HepG2 (cell line): Measurements from ENCODE around the gene TNKS1BP1. TPM values are rescaled to one million over a fixed set of nuclear protein-coding genes. Genes with fewer than 3 reads are reported as not detected.

Experiments
- ATAC-seq: fragments of 200-7000 bp; cut with Tn5 transposase; 3 replicates; pipeline ENCODE4 v1.9.1; 2020; ENCODE audit warnings: mild to moderate bottlenecking, moderate library complexity
- BruUV-seq: library from RNA; stranded (reverse); fragments of 400-500 nt; replicated peaks from 2 replicates; lab custom pipeline; 2021; lab: Mats Ljungman, UMichigan
- CTCF ChIA-PET: fragments of 300-600 bp; formaldehyde crosslinking; extraction: SDS; loops from one replicate; lab custom pipeline; 2021; ENCODE audit warnings: low total read pairs, inconsistent platforms, low intra/inter-chr PET ratio; lab: Yijun Ruan, JAX
- POLR2A ChIA-PET: fragments of 350-600 bp; sonication (Branson Sonifier 250); formaldehyde crosslinking; loops from one replicate; lab custom pipeline; 2020; ENCODE audit warnings: antibody characterized with exemption, inconsistent platforms; lab: Yijun Ruan, JAX
- DNase-seq: peaks from one replicate; pipeline ENCODE4 v3.0.0-alpha.2; 2015; ENCODE audit warnings: low spot score
- FAIRE-seq: peaks from 3 replicates; lab custom pipeline; 2011; peaks lifted over from hg19 to GRCh38; lab: Jason Lieb, UNC
- H2AFZ ChIP-seq: one replicate; pipeline ENCODE4 v1.6.1; 2011; ENCODE audit warnings: low read length, inconsistent platforms
- H3K27ac ChIP-seq: fragments of 300-600 bp; 3 replicates; pipeline ENCODE4 v1.8.0; 2011; ENCODE audit warnings: mixed run types, mild to moderate bottlenecking, mixed read lengths, low read length, inconsistent platforms; ENCODE audit not compliant: insufficient read depth; ENCODE audit errors: extremely low read length
- H3K27me3 ChIP-seq, 2 experiments: fragments of 200-600 bp in 1 of 2; 2 replicates in 1 of 2; 3 replicates in 1 of 2; pipeline versions ENCODE4 v1.6.0 to v1.8.0; 2011; ENCODE audit warnings: low read length in 2 of 2, mild to moderate bottlenecking in 2 of 2, moderate library complexity in 2 of 2, inconsistent platforms in 1 of 2; ENCODE audit not compliant: insufficient read depth in 2 of 2, control insufficient read depth in 1 of 2
- H3K36me3 ChIP-seq, 2 experiments: fragments of 200-600 bp in 1 of 2; replicated peaks in 1 of 2; 2 replicates in 1 of 2; 3 replicates in 1 of 2; pipeline versions ENCODE4 v1.5.1 to v1.8.0; 2011; ENCODE audit warnings: low read length in 2 of 2, inconsistent platforms in 1 of 2; ENCODE audit not compliant: insufficient read depth in 2 of 2, control insufficient read depth in 1 of 2
- H3K4me1 ChIP-seq: 2 replicates; pipeline ENCODE4 v1.5.1; 2012; ENCODE audit warnings: low read length, inconsistent platforms; ENCODE audit not compliant: insufficient read depth
- H3K4me2 ChIP-seq: 2 replicates; pipeline ENCODE4 v1.6.0; 2011; ENCODE audit warnings: low read depth, low read length, inconsistent platforms
- H3K4me3 ChIP-seq, 3 experiments: fragments of 200-600 bp in 1 of 3; sonication (generic), shearing (Covaris generic) in 1 of 3; replicated peaks in 1 of 3; 2 replicates each; pipeline ENCODE4 v1.5.1; 2011 to 2016; ENCODE audit warnings: low read length in 3 of 3, inconsistent platforms in 2 of 3, low read depth in 2 of 3, mild to moderate bottlenecking in 2 of 3, control low read depth in 1 of 3, mixed read lengths in 1 of 3; ENCODE audit not compliant: insufficient read depth in 1 of 3
- H3K79me2 ChIP-seq: one replicate; pipeline ENCODE4 v1.6.1; 2011; ENCODE audit warnings: low read length, inconsistent platforms; ENCODE audit not compliant: insufficient read depth
- H3K9ac ChIP-seq: 2 replicates; pipeline ENCODE4 v1.6.0; 2011; ENCODE audit warnings: mild to moderate bottlenecking, low read depth, low read length, inconsistent platforms; ENCODE audit not compliant: insufficient read depth
- H3K9me3 ChIP-seq: 2 replicates; pipeline ENCODE4 v1.5.1; 2012; ENCODE audit warnings: mild to moderate bottlenecking, low read length
- H4K20me1 ChIP-seq: 2 replicates; pipeline ENCODE4 v1.6.0; 2011; ENCODE audit warnings: inconsistent platforms, mild to moderate bottlenecking, low read length, moderate library complexity; ENCODE audit not compliant: insufficient read depth
- ARHGAP35 ChIP-seq: sonication (generic); formaldehyde crosslinking; IDR thresholded peaks from 2 replicates; pipeline ENCODE4 v1.9.0; 2022; ENCODE audit warnings: mild to moderate bottlenecking, inconsistent platforms, moderate library complexity, missing genetic modification reagents, borderline replicate concordance
- HNRNPK ChIP-seq: fragments of 200-400 bp; formaldehyde crosslinking; IDR thresholded peaks from 2 replicates; pipeline ENCODE4 v1.6.1; 2018; ENCODE audit warnings: low read length, low read depth, moderate library complexity, mild to moderate bottlenecking; ENCODE audit not compliant: poor library complexity, severe bottlenecking
- KDM5B ChIP-seq: sonication (generic); formaldehyde crosslinking; IDR thresholded peaks from 2 replicates; pipeline ENCODE4 v1.4.0; 2020; ENCODE audit warnings: missing genetic modification reagents, mild to moderate bottlenecking, borderline replicate concordance
- KMT2B ChIP-seq: IDR thresholded peaks from 2 replicates; pipeline ENCODE4 v1.6.1; 2016; ENCODE audit warnings: missing genetic modification reagents, missing compliant biosample characterization
- NR0B2 ChIP-seq: sonication (generic); formaldehyde crosslinking; IDR thresholded peaks from 2 replicates; pipeline ENCODE4 v1.4.0; 2020; ENCODE audit warnings: mild to moderate bottlenecking, missing genetic modification reagents
- PPARG ChIP-seq: conservative IDR thresholded peaks from 2 replicates; pipeline ENCODE4 v1.6.1; 2016; ENCODE audit warnings: missing biosample characterization, missing genetic modification reagents
- SP2 ChIP-seq: sonication (generic); formaldehyde crosslinking; IDR thresholded peaks from 2 replicates; pipeline ENCODE4 v1.5.1; 2020; ENCODE audit warnings: mild to moderate bottlenecking, missing genetic modification reagents
- U2AF2 ChIP-seq: fragments of 200-400 bp; formaldehyde crosslinking; IDR thresholded peaks from 2 replicates; pipeline ENCODE4 v1.6.1; 2017; ENCODE audit warnings: low read depth, mild to moderate bottlenecking, low read length
- ZNF431 ChIP-seq: sonication (generic); formaldehyde crosslinking; IDR thresholded peaks from 2 replicates; pipeline ENCODE4 v1.9.0; 2022; ENCODE audit warnings: missing genetic modification reagents, low read depth, mild to moderate bottlenecking, borderline replicate concordance
- ZNF563 ChIP-seq: sonication (generic); formaldehyde crosslinking; IDR thresholded peaks from 2 replicates; pipeline ENCODE4 v1.8.0; 2022; ENCODE audit warnings: mild to moderate bottlenecking, moderate library complexity, missing genetic modification reagents
- ZNF567 ChIP-seq: sonication (generic); formaldehyde crosslinking; IDR thresholded peaks from 2 replicates; pipeline ENCODE4 v1.8.1; 2023; ENCODE audit warnings: mild to moderate bottlenecking, missing genetic modification reagents, borderline replicate concordance
- ZNF629 ChIP-seq: sonication (generic); formaldehyde crosslinking; conservative IDR thresholded peaks from 2 replicates; pipeline ENCODE4 v1.5.0; 2020; ENCODE audit warnings: missing genetic modification reagents
- ZNF720 ChIP-seq: sonication (generic); formaldehyde crosslinking; IDR thresholded peaks from 2 replicates; pipeline ENCODE4 v1.4.0; 2020; ENCODE audit warnings: missing genetic modification reagents
- ZSCAN29 ChIP-seq: sonication (generic); formaldehyde crosslinking; conservative IDR thresholded peaks from 2 replicates; pipeline ENCODE4 v1.4.0; 2020; ENCODE audit warnings: mild to moderate bottlenecking, missing genetic modification reagents
- ZXDC ChIP-seq: sonication (generic); formaldehyde crosslinking; IDR thresholded peaks from 2 replicates; pipeline ENCODE4 v1.5.0; 2020; ENCODE audit warnings: mild to moderate bottlenecking, missing genetic modification reagents
- WGBS: methylation state at CpG from one replicate; pipeline ENCODE4 v1.1.6; 2017; ENCODE audit warnings: low lambda C conversion rate; 5-methylcytosine and 5-hydroxymethylcytosine counted together
- in situ Hi-C: cut with HindIII; loops from 2 replicates; pipeline ENCODE4 v1.10.0; 2017; ENCODE audit warnings: low pct_unique_long_range_greater_than_20kb; ENCODE audit not compliant: extremely low pct_ligation_motif_present
- intact Hi-C: fragments of 100-400 bp; cut with micrococcal nuclease; formaldehyde crosslinking; loops from one replicate; pipeline ENCODE4 v1.10.0; 2022; ENCODE audit not compliant: unreplicated experiment
- polyA plus RNA-seq, 8 experiments: library from polyadenylated mRNA; depleted of rRNA in 3 of 8; stranded (reverse) in 7 of 8; unstranded in 1 of 8; fragments of >200 nt; fragmentation: Illumina TruSeq in 4 of 8; extraction: Trizol in 4 of 8; gene quantifications; 2 replicates each; pipeline versions ENCODE4 v1.2.1 to v1.2.3, GENCODE V29; 2011 to 2016; ENCODE audit warnings: low read depth in 4 of 8, missing spikeins in 1 of 8, mixed read lengths in 1 of 8; ENCODE audit not compliant: insufficient read depth in 1 of 8
- total RNA-seq, 5 experiments: library from RNA; depleted of rRNA; stranded (reverse); fragments of >200 nt; fragmentation: Illumina TruSeq; extraction: Trizol; gene quantifications; 2 replicates each; pipeline ENCODE4 v1.2.3, GENCODE V29; 2016; ENCODE audit warnings: low read depth in 1 of 5
- TF ChIP-seq, protein P1 (sequence below): sonication (generic); formaldehyde crosslinking; IDR thresholded peaks from 2 replicates; pipeline ENCODE4 v1.4.0; 2020; ENCODE audit warnings: missing genetic modification reagents
- TF ChIP-seq, protein P2 (sequence below): sonication (generic); formaldehyde crosslinking; IDR thresholded peaks from 2 replicates; pipeline ENCODE4 v1.8.0; 2023; ENCODE audit warnings: mild to moderate bottlenecking, missing genetic modification reagents

TNKS1BP1 gene
- total and polyA plus RNA-seq, 2 of the 13 experiments (the other 11 are each of a cell fraction or from before 2014, with no cell fraction given): 13.7 to 15.0 TPM

- FAIRE-seq: no peak
- Histone ChIP-seq H3K4me2 (no peak overlapping the region), H3K4me3 (no peak overlapping the region), H3K9me3 (no peaks in the 10 kb centered on the region), H2AFZ (no peak overlapping the region), H3K27ac (no peak overlapping the region), H3K9ac (no peak overlapping the region), H3K27me3 (peaks cover 0 to 11% of the 10 kb centered on the region in 2 experiments; a peak in 4 of 5 replicates), H4K20me1 (no peaks in the 10 kb centered on the region), H3K79me2 (no peaks in the 10 kb centered on the region), H3K4me1 (peaks cover 14% of the 10 kb centered on the region), H3K36me3 (no peaks in the 10 kb centered on the region)
- in situ Hi-C loops (loop anchor here (10.0 kb wide), 1 partner anchor 509 kb away; no protein-coding TSS in a partner anchor), intact Hi-C loops (no loop called here)
- WGBS: 37% methylated on average over 4 of the region's 4 CpGs
- BruUV-seq: no TSS peak
- ATAC-seq: no peak
- DNase-seq: no peak
- ChIA-PET POLR2A (no interaction called here), CTCF (no interaction called here)
- TF ChIP-seq ZNF431 (CRISPR knock-in tag) (no peak), KMT2B (CRISPR knock-in tag) (no peak), ARHGAP35 (CRISPR knock-in tag) (no peak), ZNF720 (CRISPR knock-in tag) (no peak), ZNF563 (CRISPR knock-in tag) (no peak), KDM5B (no peak), ZNF629 (no peak), SP2 (CRISPR knock-in tag) (no peak), HNRNPK (no peak), PPARG (CRISPR knock-in tag) (no peak), ZXDC (no peak), ZNF567 (CRISPR knock-in tag) (no peak), ZSCAN29 (no peak), NR0B2 (CRISPR knock-in tag) (no peak), U2AF2 (no peak)
- TF ChIP-seq, protein P1, sequence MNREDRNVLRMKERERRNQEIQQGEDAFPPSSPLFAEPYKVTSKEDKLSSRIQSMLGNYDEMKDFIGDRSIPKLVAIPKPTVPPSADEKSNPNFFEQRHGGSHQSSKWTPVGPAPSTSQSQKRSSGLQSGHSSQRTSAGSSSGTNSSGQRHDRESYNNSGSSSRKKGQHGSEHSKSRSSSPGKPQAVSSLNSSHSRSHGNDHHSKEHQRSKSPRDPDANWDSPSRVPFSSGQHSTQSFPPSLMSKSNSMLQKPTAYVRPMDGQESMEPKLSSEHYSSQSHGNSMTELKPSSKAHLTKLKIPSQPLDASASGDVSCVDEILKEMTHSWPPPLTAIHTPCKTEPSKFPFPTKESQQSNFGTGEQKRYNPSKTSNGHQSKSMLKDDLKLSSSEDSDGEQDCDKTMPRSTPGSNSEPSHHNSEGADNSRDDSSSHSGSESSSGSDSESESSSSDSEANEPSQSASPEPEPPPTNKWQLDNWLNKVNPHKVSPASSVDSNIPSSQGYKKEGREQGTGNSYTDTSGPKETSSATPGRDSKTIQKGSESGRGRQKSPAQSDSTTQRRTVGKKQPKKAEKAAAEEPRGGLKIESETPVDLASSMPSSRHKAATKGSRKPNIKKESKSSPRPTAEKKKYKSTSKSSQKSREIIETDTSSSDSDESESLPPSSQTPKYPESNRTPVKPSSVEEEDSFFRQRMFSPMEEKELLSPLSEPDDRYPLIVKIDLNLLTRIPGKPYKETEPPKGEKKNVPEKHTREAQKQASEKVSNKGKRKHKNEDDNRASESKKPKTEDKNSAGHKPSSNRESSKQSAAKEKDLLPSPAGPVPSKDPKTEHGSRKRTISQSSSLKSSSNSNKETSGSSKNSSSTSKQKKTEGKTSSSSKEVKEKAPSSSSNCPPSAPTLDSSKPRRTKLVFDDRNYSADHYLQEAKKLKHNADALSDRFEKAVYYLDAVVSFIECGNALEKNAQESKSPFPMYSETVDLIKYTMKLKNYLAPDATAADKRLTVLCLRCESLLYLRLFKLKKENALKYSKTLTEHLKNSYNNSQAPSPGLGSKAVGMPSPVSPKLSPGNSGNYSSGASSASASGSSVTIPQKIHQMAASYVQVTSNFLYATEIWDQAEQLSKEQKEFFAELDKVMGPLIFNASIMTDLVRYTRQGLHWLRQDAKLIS: no peak
- TF ChIP-seq, protein P2, sequence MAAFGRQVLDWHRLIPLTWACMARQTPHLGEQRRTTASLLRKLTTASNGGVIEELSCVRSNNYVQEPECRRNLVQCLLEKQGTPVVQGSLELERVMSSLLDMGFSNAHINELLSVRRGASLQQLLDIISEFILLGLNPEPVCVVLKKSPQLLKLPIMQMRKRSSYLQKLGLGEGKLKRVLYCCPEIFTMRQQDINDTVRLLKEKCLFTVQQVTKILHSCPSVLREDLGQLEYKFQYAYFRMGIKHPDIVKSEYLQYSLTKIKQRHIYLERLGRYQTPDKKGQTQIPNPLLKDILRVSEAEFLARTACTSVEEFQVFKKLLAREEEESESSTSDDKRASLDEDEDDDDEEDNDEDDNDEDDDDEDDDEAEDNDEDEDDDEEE: no peak
Measured at GRCh38 chr11:57353446-57353845, 28.7 kb upstream of the TNKS1BP1 start.
